ENCODE data around the gene SMARCD2. TPM values are rescaled to one million over a fixed set of nuclear protein-coding genes. Genes with fewer than 3 reads are reported as not detected.
"Not testable (repeated sequence)": the region's sequence is repeated elsewhere in the genome, so short reads cannot be mapped to it uniquely, and the experiment has no call there.

The SMARCD2 gene
- total RNA-seq, 4 donors from 2014 or later, result 235 to 310 (median 272) TPM

DNA sequence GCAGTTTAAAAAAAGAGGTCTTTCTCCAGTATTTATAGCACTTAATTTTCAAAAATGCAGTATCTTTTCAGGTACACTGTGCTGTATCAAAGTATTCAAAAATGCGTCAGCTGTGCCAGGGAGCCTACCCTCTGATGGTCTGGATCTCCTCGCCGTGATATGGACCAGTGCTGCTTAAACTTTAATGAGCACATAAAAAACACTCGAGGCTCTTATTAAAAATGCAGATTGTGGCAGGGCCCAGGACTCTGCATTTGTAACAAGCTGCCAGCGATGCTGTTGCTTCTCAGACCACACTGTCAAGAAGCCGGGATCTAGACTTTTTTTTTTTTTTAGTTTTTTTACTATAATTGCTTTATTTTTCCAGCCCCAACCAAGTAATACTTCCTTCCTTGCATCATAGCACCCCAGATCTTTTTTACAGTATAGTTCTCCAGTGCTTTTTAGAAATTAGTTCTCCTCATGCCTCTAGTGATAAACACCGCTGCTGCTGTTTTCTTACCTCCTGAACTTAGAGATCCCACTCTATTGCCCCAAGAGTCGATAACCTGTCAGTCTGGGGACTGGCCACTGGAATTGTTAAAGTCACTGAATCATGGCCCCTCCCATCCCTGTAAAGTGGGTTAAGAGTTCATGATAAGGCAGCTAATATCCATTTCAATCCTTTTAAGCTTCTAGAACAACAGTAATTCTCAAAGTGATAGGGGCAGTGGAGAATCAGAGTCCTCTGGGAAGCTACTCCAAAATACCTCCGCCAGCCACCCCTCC, 1.6 kb upstream of the SMARCD2 start:
- intact Hi-C loops (cut with DNase I; ENCODE audit: low total_unique reads), result no loop called here
- no peak for DNase-seq (ENCODE audit: low spot score in 2 of 2)
- H3K4me3 ChIP-seq (ENCODE audit: low read depth, poor library complexity, severe bottlenecking), result no peak overlapping the region
- TF ChIP-seq, protein P1, sequence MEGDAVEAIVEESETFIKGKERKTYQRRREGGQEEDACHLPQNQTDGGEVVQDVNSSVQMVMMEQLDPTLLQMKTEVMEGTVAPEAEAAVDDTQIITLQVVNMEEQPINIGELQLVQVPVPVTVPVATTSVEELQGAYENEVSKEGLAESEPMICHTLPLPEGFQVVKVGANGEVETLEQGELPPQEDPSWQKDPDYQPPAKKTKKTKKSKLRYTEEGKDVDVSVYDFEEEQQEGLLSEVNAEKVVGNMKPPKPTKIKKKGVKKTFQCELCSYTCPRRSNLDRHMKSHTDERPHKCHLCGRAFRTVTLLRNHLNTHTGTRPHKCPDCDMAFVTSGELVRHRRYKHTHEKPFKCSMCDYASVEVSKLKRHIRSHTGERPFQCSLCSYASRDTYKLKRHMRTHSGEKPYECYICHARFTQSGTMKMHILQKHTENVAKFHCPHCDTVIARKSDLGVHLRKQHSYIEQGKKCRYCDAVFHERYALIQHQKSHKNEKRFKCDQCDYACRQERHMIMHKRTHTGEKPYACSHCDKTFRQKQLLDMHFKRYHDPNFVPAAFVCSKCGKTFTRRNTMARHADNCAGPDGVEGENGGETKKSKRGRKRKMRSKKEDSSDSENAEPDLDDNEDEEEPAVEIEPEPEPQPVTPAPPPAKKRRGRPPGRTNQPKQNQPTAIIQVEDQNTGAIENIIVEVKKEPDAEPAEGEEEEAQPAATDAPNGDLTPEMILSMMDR (IDR thresholded peaks at IDR 0.05), result no peak
- WGBS, 2 donors, result 70 to 71% methylated on average over 9 of the region's 9 CpGs

DNA sequence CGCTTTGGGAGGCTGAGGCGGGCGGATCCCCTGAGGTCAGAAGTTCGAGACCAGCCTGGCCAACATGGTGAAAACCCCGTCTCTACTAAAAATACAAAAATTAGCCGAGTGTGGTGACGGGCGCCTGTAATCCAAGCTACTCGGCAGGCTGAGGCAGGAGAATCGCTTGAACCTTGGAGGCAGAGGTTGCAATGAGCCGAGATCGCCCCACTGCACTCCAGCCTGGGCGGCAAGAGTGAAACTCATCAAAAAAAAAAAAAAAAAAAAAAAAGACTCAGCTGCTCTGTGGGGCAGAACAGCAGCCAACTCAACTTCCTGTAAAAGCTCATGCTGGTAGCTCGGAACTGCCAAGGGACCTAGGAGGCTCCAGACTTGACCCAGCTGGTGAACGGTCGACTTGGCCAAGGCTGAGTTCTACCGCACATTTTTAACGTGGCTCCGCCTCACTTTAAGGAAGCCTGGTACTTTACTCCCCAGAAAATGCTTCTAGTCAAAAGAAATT, 953 bp upstream of the SMARCD2 start:
- DNase-seq (ENCODE audit: low spot score in 2 of 2); intact Hi-C loops (cut with DNase I; ENCODE audit: low total_unique reads): not testable (repeated sequence)
- peak overlapping the region; percentile 24 for H3K4me3 ChIP-seq (ENCODE audit: low read depth, poor library complexity, severe bottlenecking)
- WGBS, 2 donors, result 6 to 11% methylated on average over 19 of the region's 19 CpGs

DNA sequence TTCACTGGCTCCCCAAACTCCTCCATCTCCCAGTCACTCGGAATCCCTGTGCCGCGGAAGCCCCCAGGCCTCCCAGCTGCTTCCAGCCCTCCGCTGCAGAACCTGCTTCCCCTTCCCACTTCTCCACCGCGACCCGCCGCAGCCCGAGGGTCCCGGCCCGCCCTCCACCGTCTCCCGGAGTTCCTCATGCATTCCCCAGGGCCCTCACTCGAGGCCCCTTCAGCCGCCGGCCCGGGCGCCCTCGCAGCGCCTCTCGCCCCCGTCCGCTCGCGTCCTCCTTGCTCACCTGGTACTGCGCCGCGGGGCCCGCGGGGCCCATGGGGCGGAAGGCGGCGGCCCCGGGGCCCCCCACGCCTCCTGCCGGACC, 329 bp downstream of the SMARCD2 start:
- TF ChIP-seq, protein P1 (IDR thresholded peaks at IDR 0.05), result no peak
- TF ChIP-seq POLR2A (IDR thresholded peaks at IDR 0.05), result no peak
- peak overlapping the region; percentile 90 for H3K4me3 ChIP-seq (ENCODE audit: low read depth, poor library complexity, severe bottlenecking)
- WGBS, 2 donors, result 0 to 1% methylated on average over 33 to 35 of the region's 36 CpGs
- DNase-seq (ENCODE audit: low spot score in 2 of 2), result no peak
- intact Hi-C loops (cut with DNase I; ENCODE audit: low total_unique reads), result no loop called here

DNA sequence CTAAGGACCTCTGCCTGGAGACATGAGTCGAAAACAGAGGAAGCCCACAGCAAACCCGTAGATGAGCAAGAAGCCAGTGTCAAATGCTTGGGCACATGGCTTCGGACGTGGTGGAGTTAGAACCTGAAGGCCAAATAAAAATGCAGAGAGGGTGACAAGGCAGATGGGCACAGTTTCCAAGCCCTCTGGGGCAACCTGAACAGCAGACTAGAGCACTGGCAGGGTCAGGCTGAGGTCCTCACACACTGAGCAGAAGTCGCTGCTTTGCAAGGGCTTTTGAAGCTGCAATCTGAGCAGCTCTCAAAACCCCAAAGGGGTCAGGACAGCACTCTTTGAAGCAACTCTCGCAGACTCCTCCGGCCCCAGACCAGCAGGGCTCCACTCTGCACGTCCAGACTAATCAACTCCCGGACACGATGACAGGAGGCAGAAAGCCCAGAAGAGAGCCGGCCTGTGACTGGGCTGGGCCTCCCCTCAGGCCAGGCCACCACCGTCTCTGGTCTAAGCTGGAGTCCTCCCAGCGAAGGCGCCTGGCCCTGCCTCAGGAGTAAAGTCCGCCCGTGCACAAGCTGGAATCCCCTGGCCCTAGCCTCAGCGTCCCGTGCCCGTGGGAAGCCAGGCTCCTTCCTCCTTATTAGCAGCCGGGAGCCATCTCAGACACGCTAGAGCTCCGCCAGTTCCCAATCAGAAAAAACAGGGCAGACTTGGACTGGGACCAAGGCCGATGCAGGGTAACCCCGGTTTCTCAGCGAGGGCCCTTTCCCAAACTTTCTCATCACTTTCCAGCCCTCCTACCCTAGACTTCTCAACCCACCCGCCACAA, 924 bp downstream of the SMARCD2 start:
- intact Hi-C loops (cut with DNase I; ENCODE audit: low total_unique reads), result no loop called here
- no peak for TF ChIP-seq POLR2A (IDR thresholded peaks at IDR 0.05)
- TF ChIP-seq, protein P1 (IDR thresholded peaks at IDR 0.05), result no peak
- WGBS, 2 donors, result 2 to 3% methylated on average over 20 to 26 of the region's 26 CpGs
- peak; percentile 64 to 93 for DNase-seq (ENCODE audit: low spot score in 2 of 2)
- H3K4me3 ChIP-seq (ENCODE audit: low read depth, poor library complexity, severe bottlenecking), result peak overlapping the region; percentile 90

DNA sequence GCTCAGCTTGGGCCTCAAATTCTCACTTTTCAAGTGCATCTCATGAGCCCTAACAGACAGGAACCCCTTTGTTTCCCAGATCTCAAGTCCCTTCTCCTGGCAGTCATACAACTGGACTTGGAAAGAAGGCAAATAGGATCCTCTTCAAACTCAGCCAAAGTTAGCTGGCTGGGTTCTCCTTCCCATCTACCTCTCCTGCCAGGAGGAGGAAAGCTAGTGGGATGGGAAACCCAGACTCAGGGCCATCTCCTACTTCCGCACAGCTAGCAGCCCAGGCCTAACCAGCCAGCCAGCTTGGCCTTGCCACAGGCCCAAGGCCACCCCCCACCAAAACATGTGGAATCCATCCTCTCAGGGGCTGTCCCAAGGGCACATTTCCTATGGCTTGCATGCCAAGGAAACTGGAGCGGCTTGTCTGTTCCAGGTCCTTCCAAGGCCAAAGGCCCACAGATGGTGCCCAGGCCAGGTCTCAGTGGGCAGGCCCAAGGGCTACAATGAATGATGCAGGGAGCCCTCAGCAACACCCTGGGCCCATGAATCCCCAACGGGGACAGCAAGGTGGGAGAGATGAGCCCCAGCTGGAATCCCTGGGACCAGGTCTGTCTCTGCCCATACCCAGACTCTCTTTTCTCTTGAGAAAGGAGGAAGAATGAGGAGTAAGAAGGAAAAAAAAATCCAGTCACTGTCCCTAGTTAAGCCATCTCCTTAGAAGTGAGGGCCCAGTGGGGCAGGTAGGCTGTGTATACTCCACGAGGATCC, 1.7 kb downstream of the SMARCD2 start:
- DNase-seq (ENCODE audit: low spot score in 2 of 2), result no peak
- intact Hi-C loops (cut with DNase I; ENCODE audit: low total_unique reads), result no loop called here
- 22 to 33% methylated on average over 4 of the region's 4 CpGs for whole genome bisulfite sequencing, 2 donors

More for the DNA sequence above, 1.7 kb downstream of the SMARCD2 start:
- TF ChIP-seq, protein P1 (IDR thresholded peaks at IDR 0.05), result no peak
- no peak for TF ChIP-seq POLR2A (IDR thresholded peaks at IDR 0.05)
- peak overlapping the region; percentile 90 for H3K4me3 ChIP-seq (ENCODE audit: low read depth, poor library complexity, severe bottlenecking)
